Vagina (tissue), 2 donors: ENCODE data around the gene TTLL9. TPM values are rescaled to one million over a fixed set of nuclear protein-coding genes. Genes with fewer than 3 reads are reported as not detected.

ENCODE experiments used
- DNase-seq, 2 donors: peaks; one replicate each; pipeline ENCODE4 v3.0.0-alpha.2; 2017; ENCODE audit errors: extremely low spot score in 2 of 2
- H3K27ac ChIP-seq: fragments of 200-600 bp; sonication (generic); one replicate; pipeline ENCODE4 v1.5.1; 2019
- H3K27me3 ChIP-seq: fragments of 200-600 bp; sonication (generic); one replicate; pipeline ENCODE4 v1.5.1; 2019
- H3K36me3 ChIP-seq, 2 donors: fragments of 200-600 bp; sonication (generic); one replicate each; pipeline ENCODE4 v1.5.1; 2017 to 2019
- H3K4me1 ChIP-seq: fragments of 200-600 bp; sonication (generic); one replicate; pipeline ENCODE4 v1.5.1; 2019
- H3K4me3 ChIP-seq, 2 donors: fragments of 200-600 bp; sonication (generic); 1 replicate in 1 of 2; 2 replicates in 1 of 2; pipeline ENCODE4 v1.5.1; 2016 to 2019
- H3K9me3 ChIP-seq: fragments of 200-600 bp; sonication (generic); one replicate; pipeline ENCODE4 v1.5.1; 2019
- CTCF ChIP-seq, 3 experiments: fragments of 450-650 bp in 2 of 3; fragments of 200-600 bp in 1 of 3; sonication (generic) in 1 of 3; IDR thresholded peaks; one replicate each; pipeline ENCODE4 v1.5.1; 2017 to 2019; ENCODE audit warnings: antibody characterized with exemption in 3 of 3, mild to moderate bottlenecking in 2 of 3, moderate library complexity in 2 of 3
- POLR2A ChIP-seq, 2 donors: fragments of 450-650 bp; IDR thresholded peaks; one replicate each; pipeline ENCODE4 v1.6.1; 2017; ENCODE audit warnings: antibody characterized with exemption in 2 of 2, mild to moderate bottlenecking in 2 of 2, moderate library complexity in 2 of 2
- POLR2AphosphoS5 ChIP-seq, 2 donors: sonication (generic); formaldehyde crosslinking; IDR thresholded peaks; one replicate each; pipeline ENCODE4 v1.9.0; 2017; ENCODE audit warnings: antibody characterized with exemption in 2 of 2, mild to moderate bottlenecking in 2 of 2, low read depth in 1 of 2; ENCODE audit not compliant: insufficient read depth in 1 of 2
- intact Hi-C: fragments of 100-400 bp; cut with DNase I; formaldehyde crosslinking; loops from one replicate; pipeline ENCODE4 v1.15.1; 2023
- total RNA-seq: library from RNA; depleted of rRNA; stranded (reverse); fragments of >200 nt; gene quantifications from one replicate; pipeline ENCODE4 v1.2.3, GENCODE V29; 2016

TTLL9 gene
- total RNA-seq, 1 donor from 2014 or later: not detected

- H3K4me3 ChIP-seq: no peak overlapping the region
- H3K9me3 ChIP-seq: no peaks in the 10 kb centered on the region
- no peak overlapping the region for H3K27ac ChIP-seq
- H3K4me1 ChIP-seq: no peaks in the 10 kb centered on the region
- no peaks in the 10 kb centered on the region for H3K27me3 ChIP-seq
- TF ChIP-seq POLR2A (IDR thresholded peaks at IDR 0.05) (no peak), POLR2AphosphoS5 (IDR thresholded peaks at IDR 0.05; ENCODE audit: insufficient read depth in 1 of 2, low read depth in 1 of 2) (no peak), CTCF (IDR thresholded peaks at IDR 0.05) (no peak)
- no peak for DNase-seq
- intact Hi-C loops: no loop called here
- H3K36me3 ChIP-seq: no peaks in the 10 kb centered on the region
Measured at GRCh38 chr20:31910071-31910803, 39.8 kb downstream of the TTLL9 start.

GRCh38 chr20:31913431-31914157, 43.2 kb downstream of the TTLL9 start:
- DNase-seq: no peak
- intact Hi-C loops: no loop called here

GRCh38 chr20:31914170-31914569, 43.7 kb downstream of the TTLL9 start:
- intact Hi-C loops: no loop called here
- Histone ChIP-seq H3K9me3 (no peaks in the 10 kb centered on the region), H3K4me1 (no peaks in the 10 kb centered on the region), H3K36me3 (no peaks in the 10 kb centered on the region), H3K27me3 (no peaks in the 10 kb centered on the region), H3K27ac (no peak overlapping the region), H3K4me3 (no peak overlapping the region)
- TF ChIP-seq CTCF (IDR thresholded peaks at IDR 0.05): no peak
- TF ChIP-seq POLR2AphosphoS5 (IDR thresholded peaks at IDR 0.05; ENCODE audit: insufficient read depth in 1 of 2, low read depth in 1 of 2): no peak
- no peak for TF ChIP-seq POLR2A (IDR thresholded peaks at IDR 0.05)
- no peak for DNase-seq

More at GRCh38 chr20:31913431-31914157, 43.2 kb downstream of the TTLL9 start:
- Histone ChIP-seq H3K27me3 (no peaks in the 10 kb centered on the region), H3K9me3 (no peaks in the 10 kb centered on the region), H3K4me1 (no peaks in the 10 kb centered on the region), H3K36me3 (no peaks in the 10 kb centered on the region), H3K27ac (no peak overlapping the region), H3K4me3 (no peak overlapping the region)
- no peak for TF ChIP-seq CTCF (IDR thresholded peaks at IDR 0.05)

- H3K36me3 ChIP-seq: no peaks in the 10 kb centered on the region
- no peaks in the 10 kb centered on the region for H3K4me1 ChIP-seq
- no peaks in the 10 kb centered on the region for H3K27me3 ChIP-seq
- intact Hi-C loops: no loop called here
- H3K4me3 ChIP-seq: no peak overlapping the region
- no peak overlapping the region for H3K27ac ChIP-seq
- DNase-seq: no peak
- TF ChIP-seq POLR2AphosphoS5 (IDR thresholded peaks at IDR 0.05; ENCODE audit: insufficient read depth in 1 of 2, low read depth in 1 of 2) (no peak), POLR2A (IDR thresholded peaks at IDR 0.05) (no peak), CTCF (IDR thresholded peaks at IDR 0.05) (no peak)
- no peaks in the 10 kb centered on the region for H3K9me3 ChIP-seq
Measured at GRCh38 chr20:31915491-31916280, 45.3 kb downstream of the TTLL9 start.
